Neural progenitor cell (in vitro differentiated cells): ENCODE measurements around the gene MOSPD2. TPM values are rescaled to one million over a fixed set of nuclear protein-coding genes. Genes with fewer than 3 reads are reported as not detected.

Source experiments
- DNase-seq: peaks from one replicate; pipeline ENCODE4 v3.0.0-alpha.2; 2016; ENCODE audit warnings: low spot score
- H2AFZ ChIP-seq: fragments of 200-600 bp; sonication (generic); replicated peaks from 2 replicates; pipeline ENCODE4 v1.6.1; 2016; ENCODE audit warnings: antibody characterized with exemption
- H3F3A ChIP-seq: fragments of 200-600 bp; sonication (generic); 2 replicates; pipeline ENCODE4 v1.6.1; 2016; ENCODE audit warnings: antibody characterized with exemption, low read depth
- H3K27ac ChIP-seq: fragments of 200-600 bp; sonication (generic); 2 replicates; pipeline ENCODE4 v1.5.1; 2016; ENCODE audit warnings: mild to moderate bottlenecking
- H3K27me3 ChIP-seq: fragments of 200-600 bp; sonication (generic); 2 replicates; pipeline ENCODE4 v1.6.1; 2016; ENCODE audit warnings: mild to moderate bottlenecking, moderate library complexity
- H3K36me3 ChIP-seq: fragments of 200-600 bp; sonication (generic); 2 replicates; pipeline ENCODE4 v1.5.1; 2016
- H3K4me1 ChIP-seq: fragments of 200-600 bp; sonication (generic); 2 replicates; pipeline ENCODE4 v1.6.1; 2016; ENCODE audit warnings: mixed run types
- H3K4me2 ChIP-seq: fragments of 200-600 bp; sonication (generic); 2 replicates; pipeline ENCODE4 v1.6.1; 2016
- H3K4me3 ChIP-seq: fragments of 200-600 bp; sonication (generic); 2 replicates; pipeline ENCODE4 v1.5.1; 2016
- H3K79me2 ChIP-seq: fragments of 200-600 bp; sonication (generic); 2 replicates; pipeline ENCODE4 v1.6.1; 2016; ENCODE audit warnings: low read depth
- H3K9ac ChIP-seq: fragments of 200-600 bp; sonication (generic); 2 replicates; pipeline ENCODE4 v1.6.1; 2016
- H3K9me3 ChIP-seq: fragments of 200-600 bp; sonication (generic); 2 replicates; pipeline ENCODE4 v1.5.1; 2016; ENCODE audit warnings: low read depth
- H4K20me1 ChIP-seq: fragments of 200-600 bp; sonication (generic); 2 replicates; pipeline ENCODE4 v1.6.1; 2016; ENCODE audit warnings: low read depth
- H3K27ac Mint-ChIP-seq: 3 replicates; pipeline ENCODE4 v1.8.0; 2021; ENCODE audit warnings: mixed read lengths
- H3K27me3 Mint-ChIP-seq: 2 replicates; pipeline ENCODE4 v1.8.0; 2022; ENCODE audit warnings: low read depth, mild to moderate bottlenecking, inconsistent platforms, moderate library complexity, mixed read lengths; ENCODE audit not compliant: insufficient read depth
- H3K36me3 Mint-ChIP-seq: 3 replicates; pipeline ENCODE4 v1.8.0; 2021; ENCODE audit warnings: mixed read lengths
- H3K4me1 Mint-ChIP-seq: 3 replicates; pipeline ENCODE4 v1.8.0; 2021; ENCODE audit warnings: mixed read lengths
- H3K4me3 Mint-ChIP-seq: 3 replicates; pipeline ENCODE4 v1.8.0; 2021; ENCODE audit warnings: mild to moderate bottlenecking, moderate library complexity, mixed read lengths
- H3K9me3 Mint-ChIP-seq: 3 replicates; pipeline ENCODE4 v1.8.0; 2020; ENCODE audit warnings: mixed read lengths
- EZH2 ChIP-seq: fragments of 200-600 bp; sonication (generic); IDR thresholded peaks from 2 replicates; pipeline ENCODE4 v1.6.1; 2017; ENCODE audit warnings: antibody characterized with exemption, mild to moderate bottlenecking, moderate library complexity
- EZH2phosphoT487 ChIP-seq: fragments of 200-600 bp; sonication (generic); IDR thresholded peaks from 2 replicates; pipeline ENCODE4 v1.6.1; 2017; ENCODE audit warnings: antibody characterized with exemption
- total RNA-seq: library from RNA; depleted of rRNA; stranded (reverse); fragments of >200 nt; gene quantifications from 2 replicates; pipeline ENCODE4 v1.2.3, GENCODE V29; 2015; ENCODE audit warnings: low replicate concordance
- TF ChIP-seq, protein P1 (sequence below): fragments of 200-600 bp; sonication (generic); IDR thresholded peaks from 2 replicates; pipeline ENCODE4 v1.5.1; 2017; ENCODE audit warnings: antibody characterized with exemption, mild to moderate bottlenecking

The MOSPD2 gene
- total RNA-seq, 1 donor from 2014 or later, result 24.5 TPM

- no peaks in the 10 kb centered on the region for H3K4me1 ChIP-seq
- no peaks in the 10 kb centered on the region for H3K27me3 Mint-ChIP-seq
- H2AFZ ChIP-seq, result no peak overlapping the region
- no peaks in the 10 kb centered on the region for H3K9me3 ChIP-seq
- H3F3A ChIP-seq, result no peaks in the 10 kb centered on the region
- no peak overlapping the region for H3K27ac ChIP-seq
- no peak overlapping the region for H3K4me3 Mint-ChIP-seq
- H3K36me3 ChIP-seq, result no peaks in the 10 kb centered on the region
- TF ChIP-seq, protein P1, sequence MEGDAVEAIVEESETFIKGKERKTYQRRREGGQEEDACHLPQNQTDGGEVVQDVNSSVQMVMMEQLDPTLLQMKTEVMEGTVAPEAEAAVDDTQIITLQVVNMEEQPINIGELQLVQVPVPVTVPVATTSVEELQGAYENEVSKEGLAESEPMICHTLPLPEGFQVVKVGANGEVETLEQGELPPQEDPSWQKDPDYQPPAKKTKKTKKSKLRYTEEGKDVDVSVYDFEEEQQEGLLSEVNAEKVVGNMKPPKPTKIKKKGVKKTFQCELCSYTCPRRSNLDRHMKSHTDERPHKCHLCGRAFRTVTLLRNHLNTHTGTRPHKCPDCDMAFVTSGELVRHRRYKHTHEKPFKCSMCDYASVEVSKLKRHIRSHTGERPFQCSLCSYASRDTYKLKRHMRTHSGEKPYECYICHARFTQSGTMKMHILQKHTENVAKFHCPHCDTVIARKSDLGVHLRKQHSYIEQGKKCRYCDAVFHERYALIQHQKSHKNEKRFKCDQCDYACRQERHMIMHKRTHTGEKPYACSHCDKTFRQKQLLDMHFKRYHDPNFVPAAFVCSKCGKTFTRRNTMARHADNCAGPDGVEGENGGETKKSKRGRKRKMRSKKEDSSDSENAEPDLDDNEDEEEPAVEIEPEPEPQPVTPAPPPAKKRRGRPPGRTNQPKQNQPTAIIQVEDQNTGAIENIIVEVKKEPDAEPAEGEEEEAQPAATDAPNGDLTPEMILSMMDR, result no peak
- TF ChIP-seq EZH2 (no peak), EZH2phosphoT487 (no peak)
- H3K4me3 ChIP-seq, result no peak overlapping the region
- peaks cover 5% of the 10 kb centered on the region for H3K9me3 Mint-ChIP-seq
- no peak for DNase-seq
- no peaks in the 10 kb centered on the region for H3K79me2 ChIP-seq
- H3K4me2 ChIP-seq, result no peak overlapping the region
- H3K27me3 ChIP-seq, result no peaks in the 10 kb centered on the region
- peaks cover 2% of the 10 kb centered on the region for H3K4me1 Mint-ChIP-seq
- H3K27ac Mint-ChIP-seq, result no peak overlapping the region
- H3K9ac ChIP-seq, result no peak overlapping the region
- no peaks in the 10 kb centered on the region for H4K20me1 ChIP-seq
- no peaks in the 10 kb centered on the region for H3K36me3 Mint-ChIP-seq
Measured at GRCh38 chrX:14943962-14944361, 70.7 kb downstream of the MOSPD2 start.

DNA sequence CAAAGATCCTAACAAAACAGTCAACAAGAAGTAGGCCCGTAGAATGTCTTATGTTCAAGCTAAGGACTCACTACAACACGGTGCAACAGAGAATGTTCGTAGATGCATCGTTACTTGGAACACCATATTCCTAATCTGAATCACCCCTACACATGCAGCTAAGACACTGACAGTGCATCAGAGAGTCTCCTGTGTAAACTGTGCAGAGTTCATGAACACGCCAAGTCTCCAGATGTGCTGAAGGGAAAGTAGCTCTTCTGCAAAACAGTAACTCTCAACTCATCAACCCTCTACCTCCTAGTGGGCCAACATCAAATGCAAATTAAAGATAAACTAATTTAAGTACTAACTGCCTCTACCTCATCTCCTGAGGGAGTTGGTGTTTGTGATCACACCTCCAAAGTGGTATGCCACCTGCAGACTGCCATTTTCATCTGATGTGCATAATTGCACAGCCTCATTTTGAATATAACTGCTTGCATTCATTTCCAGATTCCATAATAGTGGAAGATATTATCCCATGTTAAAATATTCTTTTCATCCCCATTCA is 73.5 kb downstream of the MOSPD2 start:
- no peaks in the 10 kb centered on the region for H3K36me3 ChIP-seq
- H3K27me3 Mint-ChIP-seq, result no peaks in the 10 kb centered on the region
- peaks cover 1% of the 10 kb centered on the region for H3K9me3 Mint-ChIP-seq
- no peak overlapping the region for H3K4me2 ChIP-seq
- H3K9me3 ChIP-seq, result peaks cover 3% of the 10 kb centered on the region
- H4K20me1 ChIP-seq, result no peaks in the 10 kb centered on the region
- H2AFZ ChIP-seq, result no peak overlapping the region
- H3K36me3 Mint-ChIP-seq, result no peaks in the 10 kb centered on the region
- no peak overlapping the region for H3K27ac ChIP-seq
- TF ChIP-seq EZH2phosphoT487, result no peak
- TF ChIP-seq EZH2, result no peak
- TF ChIP-seq, protein P1, result no peak
- H3K4me3 Mint-ChIP-seq, result no peak overlapping the region
- no peak overlapping the region for H3K27ac Mint-ChIP-seq
- no peak overlapping the region for H3K9ac ChIP-seq
- no peak overlapping the region for H3K4me3 ChIP-seq
- no peaks in the 10 kb centered on the region for H3K4me1 Mint-ChIP-seq
- H3F3A ChIP-seq, result no peaks in the 10 kb centered on the region
- H3K79me2 ChIP-seq, result no peaks in the 10 kb centered on the region
- H3K4me1 ChIP-seq, result no peaks in the 10 kb centered on the region
- no peak for DNase-seq
- no peaks in the 10 kb centered on the region for H3K27me3 ChIP-seq

- Histone ChIP-seq H3K79me2 (no peaks in the 10 kb centered on the region), H3K4me3 (no peak overlapping the region), H3K4me2 (no peak overlapping the region), H3K27me3 (no peaks in the 10 kb centered on the region), H3K27ac (no peak overlapping the region), H3K36me3 (no peaks in the 10 kb centered on the region), H4K20me1 (no peaks in the 10 kb centered on the region), H3K9me3 (peaks cover 3% of the 10 kb centered on the region), H3F3A (no peaks in the 10 kb centered on the region), H3K9ac (no peak overlapping the region), H3K4me1 (no peaks in the 10 kb centered on the region), H2AFZ (no peak overlapping the region)
- Mint-ChIP-seq H3K27ac (no peak overlapping the region), H3K4me3 (no peak overlapping the region), H3K27me3 (no peaks in the 10 kb centered on the region), H3K9me3 (peaks cover 3% of the 10 kb centered on the region), H3K36me3 (no peaks in the 10 kb centered on the region), H3K4me1 (no peaks in the 10 kb centered on the region)
- no peak for DNase-seq
- TF ChIP-seq EZH2, result no peak
- TF ChIP-seq, protein P1, result no peak
- TF ChIP-seq EZH2phosphoT487, result no peak
Measured at GRCh38 chrX:14948691-14949090, 75.5 kb downstream of the MOSPD2 start.
